Skin epidermis (tissue), 12 donors: Measurements from ENCODE around the gene CYSTM1.

Experiments
- H3K27ac ChIP-seq, 21 experiments: fragments of 200-600 bp; sonication (generic) in 11 of 21; one replicate each; pipeline ENCODE4 v1.5.0; 2020; ENCODE audit warnings: mild to moderate bottlenecking in 3 of 21, inconsistent platforms in 2 of 21, moderate library complexity in 2 of 21
- H3K4me3 ChIP-seq, 7 experiments: fragments of 200-600 bp; sonication (generic) in 2 of 7; one replicate each; pipeline ENCODE4 v1.5.0; 2020; ENCODE audit warnings: inconsistent platforms in 2 of 7, mild to moderate bottlenecking in 2 of 7, moderate library complexity in 1 of 7

The CYSTM1 gene, protein sequence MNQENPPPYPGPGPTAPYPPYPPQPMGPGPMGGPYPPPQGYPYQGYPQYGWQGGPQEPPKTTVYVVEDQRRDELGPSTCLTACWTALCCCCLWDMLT

DNA sequence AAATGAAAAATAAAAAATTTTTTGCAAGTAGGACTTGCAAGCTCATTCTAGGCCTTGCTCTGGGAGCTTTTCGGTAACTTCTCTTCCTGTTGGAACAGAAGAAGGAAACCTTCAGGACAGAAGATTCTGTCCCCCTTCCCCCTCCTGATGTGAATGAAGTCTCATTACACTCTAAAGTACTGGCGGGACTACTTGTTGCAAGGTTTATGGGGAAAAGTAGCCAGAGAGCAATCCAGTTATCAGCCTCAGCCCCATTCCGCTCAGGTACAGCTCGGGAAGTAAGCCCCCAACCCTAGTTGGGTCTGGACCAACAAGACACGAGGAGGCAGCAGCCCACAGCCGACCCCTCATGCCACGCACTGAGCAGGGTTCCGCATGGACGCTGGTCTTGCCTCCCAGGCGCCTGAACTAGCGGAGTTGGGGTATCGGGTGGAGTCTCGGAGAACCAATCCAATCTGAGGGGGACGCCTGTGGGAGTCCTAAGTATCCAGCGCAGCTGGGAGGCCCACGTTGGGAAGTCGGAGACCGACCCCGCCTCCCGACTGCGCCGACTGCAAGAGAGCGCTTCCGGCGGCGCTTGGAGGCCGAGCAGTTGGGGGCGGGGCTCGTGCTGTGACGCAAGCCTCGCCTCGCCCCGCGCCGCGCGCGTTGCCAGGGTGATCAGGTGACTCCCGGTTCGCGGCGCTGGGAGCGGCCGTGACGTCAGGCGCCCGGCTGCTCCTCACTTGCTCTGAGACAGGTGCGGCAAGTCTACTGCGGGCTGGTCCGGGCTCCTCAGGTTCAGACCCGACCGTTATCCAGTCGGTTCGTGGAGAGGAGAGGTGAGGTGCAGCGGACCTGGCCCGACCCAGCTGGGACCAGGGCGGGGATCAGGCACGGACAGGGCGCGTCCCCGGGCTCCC lies at the start of gene CYSTM1:
Gene CYSTM1 (plus strand): TSS at position 724 of the 902 bp plus-strand sequence. CDS start 19,278 bp downstream, outside the sequence.
- Histone ChIP-seq H3K27ac (peak within 1 kb of the TSS; percentile 64 to 100 (median 88)), H3K4me3 (peak within 1 kb of the TSS; percentile 76 to 96 (median 88))

DNA sequence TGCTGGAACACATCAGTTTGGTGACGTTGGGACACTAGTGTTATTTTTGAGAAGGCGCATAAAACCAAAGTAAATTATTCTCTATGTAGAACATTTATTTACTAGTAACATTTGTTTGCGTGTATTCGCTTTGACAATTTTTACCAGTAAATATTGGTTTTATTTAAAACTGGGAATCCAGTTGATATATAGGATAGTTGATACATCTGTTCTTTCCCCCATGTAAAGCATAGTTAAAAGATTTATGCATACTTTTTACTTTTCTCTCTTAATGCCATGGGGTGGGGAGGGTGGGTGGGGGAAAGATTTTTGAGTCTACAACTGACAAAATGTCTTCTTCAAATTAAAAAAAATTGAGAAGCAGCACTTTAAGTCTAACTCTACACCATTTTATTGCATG lies 49.4 kb upstream of the CYSTM1 start, which contains the start of gene IGIP:
Gene IGIP (plus strand): TSS at position 301 of the 400 bp plus-strand sequence. CDS start 2,540 bp downstream, outside the sequence.
- Histone ChIP-seq H3K27ac (no peak within 1 kb of the TSS), H3K4me3 (no peak within 1 kb of the TSS)

DNA sequence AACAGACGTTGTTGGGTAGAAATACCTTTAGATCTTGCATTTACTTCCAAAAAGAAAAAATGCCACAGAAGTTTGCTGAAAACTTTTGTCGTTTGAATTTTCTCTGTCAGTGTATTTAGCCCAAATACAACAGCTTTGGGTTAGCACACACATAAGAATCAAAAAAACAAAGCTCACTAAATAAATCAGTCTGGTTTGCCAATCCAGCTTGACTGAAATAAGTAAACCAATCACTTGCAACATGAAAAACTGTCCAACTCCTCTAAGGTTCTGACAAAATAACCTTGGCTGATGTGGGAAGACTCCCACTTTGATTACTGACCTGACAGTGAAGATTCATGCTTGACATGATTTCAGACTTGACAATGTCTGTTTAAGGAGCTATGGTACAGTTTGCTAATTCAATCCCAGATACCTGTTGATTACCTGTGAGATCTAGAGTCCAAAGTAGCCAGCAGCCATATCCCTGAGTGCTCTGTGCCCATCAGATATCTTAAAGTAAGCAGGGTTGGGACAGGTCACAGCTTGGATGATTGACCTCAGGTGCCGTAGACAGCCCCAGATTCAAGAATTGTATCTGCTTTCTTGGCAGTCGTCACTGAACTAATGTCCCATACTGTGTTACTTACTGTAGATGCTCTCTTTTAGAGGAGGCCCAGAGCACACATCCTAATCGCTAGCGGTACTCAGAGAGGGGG lies 48.5 kb upstream of the CYSTM1 start:
- H3K27ac ChIP-seq, result no peak overlapping the region
- no peak overlapping the region for H3K4me3 ChIP-seq

DNA sequence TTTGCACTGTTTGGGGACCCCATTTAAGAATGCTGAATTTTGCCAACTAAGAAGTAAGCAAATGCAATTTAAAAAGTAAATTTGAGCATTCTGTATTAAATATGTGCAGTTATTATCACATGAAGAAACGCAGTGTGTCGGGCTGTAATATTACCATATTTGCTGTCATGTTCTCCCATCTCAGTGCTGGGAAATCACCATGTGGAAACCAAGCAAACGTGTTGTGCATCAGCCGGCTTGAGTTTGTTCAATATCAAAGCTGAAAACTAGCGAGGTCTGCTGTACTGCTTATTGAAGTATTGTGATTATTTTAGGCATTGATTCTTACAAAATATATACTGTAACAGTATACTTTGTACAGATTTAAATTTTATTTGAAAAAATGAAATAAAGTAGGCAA lies 46.6 kb upstream of the CYSTM1 start:
- H3K27ac ChIP-seq, result no peak overlapping the region
- no peak overlapping the region for H3K4me3 ChIP-seq

DNA sequence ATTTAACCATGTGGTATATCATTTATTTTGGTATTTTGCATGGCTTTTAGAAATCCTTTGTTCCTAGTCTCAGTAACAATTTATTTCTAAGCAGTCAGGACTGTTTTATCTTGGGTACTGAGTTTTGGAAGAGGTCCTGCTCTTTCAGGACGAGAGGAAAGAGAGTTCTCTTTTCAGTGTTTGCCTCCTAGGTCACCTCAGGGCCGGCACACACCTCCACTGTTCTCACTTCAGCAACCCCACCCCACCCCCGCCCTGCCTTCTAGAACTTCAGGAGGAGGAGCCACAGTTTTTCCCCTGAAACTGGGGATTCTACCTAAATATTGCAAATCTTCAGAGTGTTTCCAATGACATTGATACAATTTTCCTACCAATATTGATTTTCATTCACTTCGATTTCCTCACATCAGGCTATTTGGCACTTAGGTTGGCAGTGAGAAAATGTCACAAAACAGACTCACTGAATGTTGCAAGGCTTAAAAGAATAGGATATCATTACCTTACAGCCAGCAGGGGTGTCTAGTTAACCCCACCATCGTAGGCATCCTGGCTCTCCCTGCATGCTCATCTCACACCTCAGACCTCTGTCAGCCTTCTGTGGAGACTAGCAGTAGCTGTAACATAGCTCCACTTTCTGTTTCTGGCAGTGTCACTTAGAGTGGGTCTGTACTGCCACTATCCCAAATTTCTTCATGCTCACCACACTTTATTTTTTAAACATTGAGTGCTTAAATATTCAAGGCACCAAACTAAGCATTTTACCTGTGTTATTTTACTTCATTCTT lies 43.8 kb upstream of the CYSTM1 start:
- H3K27ac ChIP-seq, result peak overlapping the region in 1 of 21 experiments; percentile 4

DNA sequence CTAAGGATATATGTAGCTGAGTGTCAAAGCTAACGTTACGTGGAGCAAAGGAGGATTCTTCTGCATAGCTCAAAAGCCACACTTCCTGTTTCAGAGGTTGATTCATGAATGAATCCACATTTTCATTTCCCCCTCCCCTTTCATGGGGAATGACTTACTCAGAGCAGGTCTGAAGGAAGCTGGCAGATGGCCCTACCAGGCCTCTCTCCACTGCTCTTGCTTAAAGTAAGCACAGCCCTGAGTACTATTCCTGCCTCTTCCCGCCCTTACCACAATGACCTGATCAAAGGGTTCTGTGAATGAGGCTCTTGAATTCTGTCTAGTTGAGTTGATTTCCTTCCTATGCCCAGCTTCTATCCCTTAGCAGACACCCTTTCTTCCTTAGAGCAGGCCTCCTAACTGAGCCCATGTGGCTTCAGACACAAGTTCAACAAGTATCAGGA lies 43.0 kb upstream of the CYSTM1 start:
- no peak overlapping the region for H3K4me3 ChIP-seq
- peak overlapping the region in 1 of 21 experiments; percentile 4 for H3K27ac ChIP-seq

More for the DNA sequence above, 43.8 kb upstream of the CYSTM1 start:
- no peak overlapping the region for H3K4me3 ChIP-seq

DNA sequence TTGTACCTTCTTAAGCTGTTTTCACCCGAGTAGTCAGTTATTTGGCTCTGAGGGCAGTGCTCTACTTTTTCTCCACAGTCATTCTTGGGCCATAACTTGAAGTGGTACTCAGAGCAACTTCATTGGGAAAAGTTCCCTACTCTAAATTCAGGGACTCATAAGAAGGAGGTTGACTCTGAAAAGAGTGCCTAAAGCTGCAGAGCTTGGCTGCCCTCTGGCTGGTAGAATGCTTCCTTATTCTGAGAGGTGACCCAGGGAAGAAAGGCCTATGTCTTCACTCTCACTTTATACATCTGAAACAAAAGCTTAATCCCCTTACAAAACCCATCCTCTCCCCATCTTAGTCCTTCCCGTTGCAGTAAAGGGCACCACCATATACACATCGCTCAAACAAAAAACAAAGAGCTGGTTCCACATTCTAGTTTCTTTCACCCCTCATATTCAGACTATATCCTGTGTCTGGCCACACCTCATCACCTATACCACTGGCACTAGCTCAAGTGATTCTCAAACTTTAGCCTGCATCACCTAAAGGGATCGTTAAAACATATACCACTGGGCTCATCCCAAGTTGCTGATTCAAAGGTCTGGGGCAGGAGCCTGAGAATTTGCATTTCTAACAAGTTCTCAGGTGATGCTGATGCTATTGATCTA lies 41.3 kb upstream of the CYSTM1 start:
- H3K4me3 ChIP-seq, result no peak overlapping the region
- H3K27ac ChIP-seq, result no peak overlapping the region

DNA sequence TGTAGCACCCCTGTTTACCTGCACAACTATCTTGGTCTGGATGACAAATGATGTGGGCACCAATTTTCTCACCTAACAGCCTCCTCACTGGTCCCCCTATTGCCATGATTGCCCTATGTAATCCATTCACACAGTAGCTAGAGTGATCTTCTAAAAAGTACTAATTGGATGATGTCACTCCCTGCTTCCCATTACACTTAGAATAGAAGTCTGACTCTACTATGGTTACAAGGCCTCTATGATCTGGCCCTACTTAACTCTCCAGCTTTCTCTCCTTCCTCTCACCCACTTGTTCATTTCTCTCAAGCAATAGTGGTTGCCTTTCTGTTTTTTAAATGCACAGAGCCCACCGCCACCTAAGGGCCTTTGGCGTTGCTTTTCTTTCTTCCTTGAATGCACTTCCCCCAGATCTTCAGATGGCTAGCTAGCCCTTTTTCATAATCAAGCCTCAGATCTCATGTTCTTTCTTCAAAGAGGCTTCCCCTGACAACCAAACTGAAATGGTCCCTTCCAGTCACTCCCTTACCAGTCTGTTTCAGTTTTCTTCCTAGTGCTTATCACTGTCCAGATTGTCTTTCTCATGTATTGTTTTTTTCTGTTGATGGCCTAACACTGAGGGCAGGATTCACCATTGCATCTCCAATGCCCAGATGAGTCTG lies 40.6 kb upstream of the CYSTM1 start:
- Histone ChIP-seq H3K4me3 (no peak overlapping the region), H3K27ac (no peak overlapping the region)

DNA sequence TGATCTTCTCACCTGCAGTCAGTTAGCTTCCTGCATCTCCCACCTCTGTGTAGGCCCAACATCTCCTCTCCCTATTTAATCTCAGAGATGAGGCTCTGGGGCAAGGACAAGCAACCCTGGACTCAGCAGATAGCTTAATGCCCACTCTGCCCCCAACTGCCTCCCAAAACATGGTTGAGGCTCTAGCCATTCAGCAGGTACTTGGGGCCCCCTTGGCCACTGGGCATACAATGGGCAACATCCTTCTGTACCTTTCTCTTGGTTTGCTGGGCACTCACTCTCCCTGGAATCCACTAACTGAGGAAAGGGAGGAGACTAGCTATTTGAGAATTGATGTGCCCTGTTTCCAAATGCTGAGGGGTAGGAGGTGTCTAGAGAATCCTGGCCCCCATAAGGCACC lies 39.9 kb upstream of the CYSTM1 start:
- H3K27ac ChIP-seq, result no peak overlapping the region

DNA sequence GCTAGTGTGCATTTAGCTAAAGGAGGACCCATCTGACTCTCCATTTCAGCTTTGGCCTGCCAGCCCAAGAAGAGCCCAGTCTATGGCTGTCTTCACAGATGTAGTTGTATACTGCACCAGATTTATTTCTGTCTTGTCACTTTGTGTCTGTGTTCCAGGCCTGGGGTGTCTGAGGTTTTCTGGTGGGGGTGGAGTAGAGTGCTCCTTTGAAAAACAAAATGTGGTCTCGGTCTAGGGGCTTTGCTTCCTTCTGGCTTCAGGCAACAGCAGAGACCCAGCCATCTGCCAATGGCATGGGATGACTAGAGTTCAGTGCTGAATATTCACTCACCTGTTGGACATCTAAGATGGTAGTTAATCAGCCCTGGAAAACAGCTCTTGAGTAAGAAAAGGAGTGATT lies 38.4 kb upstream of the CYSTM1 start:
- Histone ChIP-seq H3K4me3 (no peak overlapping the region), H3K27ac (no peak overlapping the region)

More for the DNA sequence above, 39.9 kb upstream of the CYSTM1 start:
- H3K4me3 ChIP-seq, result no peak overlapping the region

DNA sequence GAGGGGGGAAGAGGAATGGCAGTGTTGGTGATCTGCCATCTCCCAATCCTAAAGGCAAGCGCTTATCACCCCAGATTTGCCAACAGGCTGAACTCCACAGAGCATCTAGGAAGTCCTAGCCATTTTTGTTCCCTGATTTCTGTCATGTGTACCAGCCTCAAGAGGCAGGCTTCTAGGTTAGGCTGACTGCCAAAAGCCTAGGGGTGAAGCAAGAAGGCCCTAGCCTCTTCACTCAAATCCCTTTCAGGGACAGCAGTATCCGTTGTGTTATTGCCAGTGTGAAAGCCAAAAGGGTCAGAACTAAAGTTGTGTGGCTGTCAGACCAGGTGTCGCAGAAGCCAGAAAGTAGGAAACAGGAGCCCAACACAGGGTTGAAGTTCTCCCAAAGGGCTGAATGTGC lies 34.6 kb upstream of the CYSTM1 start:
- no peak overlapping the region for H3K27ac ChIP-seq
- H3K4me3 ChIP-seq, result no peak overlapping the region

DNA sequence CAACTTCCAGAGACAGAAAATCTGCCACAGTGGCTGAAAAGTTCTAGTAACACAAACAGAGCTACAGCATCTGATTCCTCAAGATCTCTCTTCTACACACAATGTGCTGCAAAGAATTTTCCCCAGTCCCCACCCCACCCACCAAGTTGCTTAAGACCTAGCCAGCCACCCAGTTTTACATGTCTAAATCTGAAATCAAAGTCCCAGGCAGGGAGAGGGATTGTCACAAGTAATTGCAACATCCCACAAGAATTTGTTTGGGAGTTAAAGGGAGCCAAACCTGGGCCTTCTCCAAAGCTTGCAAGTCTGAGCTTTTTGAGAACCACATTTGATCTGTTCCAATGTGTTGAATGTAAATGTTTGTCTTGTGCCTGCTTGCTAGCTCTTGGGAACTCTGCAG lies 33.7 kb upstream of the CYSTM1 start:
- no peak overlapping the region for H3K27ac ChIP-seq
- H3K4me3 ChIP-seq, result no peak overlapping the region

DNA sequence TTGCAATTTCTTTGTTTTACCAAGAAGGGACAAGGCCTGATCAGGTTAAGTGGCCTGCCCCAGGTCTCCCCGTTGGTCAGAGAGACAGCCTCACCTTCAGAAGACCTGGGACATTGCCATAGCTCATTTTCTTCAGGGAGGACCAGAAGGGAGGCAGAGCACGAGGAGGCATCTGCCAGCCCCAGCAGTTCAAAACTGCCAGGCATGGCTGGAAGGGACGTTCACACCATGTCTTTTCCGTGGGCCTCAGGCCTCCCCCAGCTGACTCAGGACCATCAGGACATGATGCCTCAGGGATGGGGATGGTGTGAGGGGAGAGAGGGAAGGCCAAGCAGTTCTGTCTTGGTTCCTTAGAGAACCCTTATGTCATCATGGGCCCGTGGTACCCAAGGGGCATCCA lies 32.7 kb upstream of the CYSTM1 start:
- Histone ChIP-seq H3K4me3 (no peak overlapping the region), H3K27ac (no peak overlapping the region)

DNA sequence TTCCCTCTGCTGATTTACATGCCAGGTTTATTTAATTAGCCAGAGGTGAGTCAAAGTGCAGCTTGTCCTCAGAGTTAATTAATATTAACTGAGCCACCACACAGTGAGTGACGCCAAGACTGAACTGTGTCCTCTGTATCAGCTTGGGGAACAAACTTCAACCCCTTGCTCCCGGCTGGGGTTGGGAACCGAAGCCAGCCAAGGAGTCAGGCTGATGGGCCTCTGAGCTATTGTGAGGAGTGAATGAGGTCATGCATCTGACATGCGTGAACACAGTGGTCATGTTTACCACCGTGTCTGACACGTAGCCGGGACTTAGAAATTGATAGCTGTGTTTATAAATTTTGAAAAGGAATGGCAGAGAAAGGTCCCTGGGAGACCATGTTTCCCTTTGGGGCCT lies 32.1 kb upstream of the CYSTM1 start:
- no peak overlapping the region for H3K27ac ChIP-seq
- no peak overlapping the region for H3K4me3 ChIP-seq

DNA sequence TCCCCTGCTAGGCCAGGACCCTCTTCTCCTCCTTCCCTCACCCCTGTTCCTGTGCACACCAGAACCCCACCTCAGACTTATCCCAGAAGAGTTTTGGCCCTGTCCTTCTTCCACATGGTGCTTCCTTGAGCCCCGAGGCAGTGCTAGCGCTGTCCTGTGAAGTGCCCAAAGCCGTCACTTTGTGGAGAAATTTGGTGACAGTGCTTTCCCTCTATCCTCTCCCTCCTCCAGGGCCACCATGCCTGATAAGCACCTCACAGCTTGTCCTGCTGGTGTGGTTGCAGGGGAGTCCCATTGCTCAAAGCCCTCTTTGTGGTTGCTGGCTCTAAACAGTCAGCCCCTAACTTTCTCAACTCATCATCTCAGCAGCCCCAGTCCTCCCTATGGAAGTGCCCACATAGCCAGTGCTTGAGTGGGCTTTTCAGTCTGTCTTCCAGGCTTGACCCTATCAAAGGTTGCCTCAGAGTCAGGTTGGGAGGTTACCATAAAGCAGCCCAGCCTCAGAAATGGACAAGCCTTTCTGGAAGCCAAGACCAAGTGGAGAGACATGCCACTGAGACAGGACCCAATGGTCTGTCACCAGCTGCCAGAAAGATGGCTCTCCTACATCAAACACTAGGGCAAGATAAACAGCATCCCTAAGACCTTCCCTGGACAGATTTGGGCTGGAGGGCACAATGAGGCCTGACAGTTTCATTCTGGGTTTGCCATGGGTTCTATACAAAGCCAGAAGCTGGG lies 31.3 kb upstream of the CYSTM1 start:
- H3K27ac ChIP-seq, result no peak overlapping the region
- no peak overlapping the region for H3K4me3 ChIP-seq

DNA sequence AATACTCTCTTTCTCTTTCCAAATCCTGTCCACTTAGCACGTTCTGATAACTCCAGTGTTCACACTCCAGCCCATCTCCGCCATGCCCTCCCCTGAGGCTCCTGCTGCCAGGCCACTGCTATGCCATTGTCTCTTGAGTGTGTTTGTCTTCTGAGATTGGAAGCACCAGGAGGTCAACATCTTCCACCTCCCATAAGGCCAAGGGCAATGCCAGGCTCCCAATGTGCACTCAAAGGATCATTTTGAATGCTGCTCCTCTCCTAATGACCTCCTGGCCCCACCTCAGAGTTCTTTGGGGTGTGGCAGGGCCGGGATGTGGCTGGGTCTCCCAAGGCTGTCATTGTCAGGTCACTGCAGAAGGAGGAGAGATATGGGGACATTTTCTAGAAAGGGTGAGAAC lies 29.7 kb upstream of the CYSTM1 start:
- Histone ChIP-seq H3K27ac (no peak overlapping the region), H3K4me3 (peak overlapping the region in 2 of 7 experiments; percentile 22 to 30)

DNA sequence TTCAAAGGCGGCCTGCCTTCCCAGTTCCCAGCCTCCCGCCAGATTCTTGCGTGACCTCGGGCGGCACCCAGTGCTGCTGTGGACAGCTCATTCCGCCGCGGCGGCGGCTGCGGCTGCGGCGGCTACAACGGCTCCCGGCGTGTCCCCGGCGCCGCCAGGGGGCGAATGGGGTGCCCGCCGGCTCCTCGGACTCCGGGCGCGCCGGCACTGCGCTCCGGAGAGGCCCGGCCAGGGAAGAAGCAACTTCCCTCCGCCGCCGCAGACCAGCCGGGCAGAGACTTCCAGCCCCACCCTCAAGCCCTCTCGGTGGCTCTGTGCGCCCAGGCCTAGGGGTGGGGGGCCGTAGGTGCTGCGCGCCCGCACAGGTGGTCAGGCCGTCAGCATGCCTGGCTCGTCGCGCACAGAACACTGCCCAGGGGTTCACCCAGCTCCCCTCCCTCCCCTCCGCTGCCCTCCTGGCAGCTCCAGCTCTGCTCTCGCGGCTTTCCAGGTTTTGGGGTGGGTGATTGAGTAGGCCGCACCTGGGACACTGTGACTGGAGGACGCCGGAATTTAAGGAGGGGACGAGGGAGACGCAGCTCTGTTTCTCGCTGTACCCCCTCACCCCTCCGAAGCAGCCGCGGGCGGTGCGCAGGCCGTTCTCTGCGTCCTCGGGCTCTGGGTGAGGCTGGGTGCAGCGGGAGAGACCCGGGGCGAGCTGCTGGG lies 29.0 kb upstream of the CYSTM1 start:
- Histone ChIP-seq H3K4me3 (peak overlapping the region in 6 of 7 experiments; percentile 2 to 30 (median 16)), H3K27ac (peak overlapping the region in 3 of 21 experiments; percentile 10 to 69 (median 42))

DNA sequence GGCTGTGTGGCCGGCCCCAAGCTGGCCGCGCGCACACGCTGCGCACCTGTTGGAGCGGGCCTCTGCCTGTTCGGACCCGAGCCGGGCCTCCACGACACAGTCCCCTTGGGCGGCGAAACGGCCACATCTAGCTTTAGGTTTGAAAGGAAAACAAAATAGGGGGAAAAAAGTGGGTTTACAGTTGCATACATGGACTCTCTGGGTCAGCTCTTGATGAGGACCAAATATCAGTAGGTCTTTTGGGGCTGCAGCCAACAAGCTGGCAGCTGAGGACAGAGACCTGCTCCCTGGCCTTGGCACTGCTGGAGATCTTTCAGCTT lies 28.5 kb upstream of the CYSTM1 start:
- Histone ChIP-seq H3K4me3 (peak overlapping the region in 3 of 7 experiments; percentile 10 to 30 (median 23)), H3K27ac (no peak overlapping the region)
